HG02759 (cell line): ENCODE measurements around the gene ZFC3H1.
A peak's percentile ranks its signal among the peaks of the same experiment; 100 is the strongest.
"Not testable (repeated sequence)": the region's sequence is repeated elsewhere in the genome, so short reads cannot be mapped to it uniquely, and the experiment has no call there.

Experiments
- ATAC-seq: cut with Tn5 transposase; IDR thresholded peaks from one replicate; pipeline ENCODE4 v1.9.1; 2021; ENCODE audit warnings: mild to moderate bottlenecking, moderate library complexity; ENCODE audit not compliant: unreplicated experiment

Gene ZFC3H1

GRCh38 chr12:71663561-71664410 lies at the start of gene ZFC3H1, which contains the start of gene THAP2:
Gene ZFC3H1, minus strand, starts transcription at chr12:71663848. Its CDS starts 238 bp downstream, at chr12:71663610.
Gene THAP2, plus strand, starts transcription at chr12:71664301. Its CDS starts 209 bp downstream, at chr12:71664510.
- peak; percentile 91 for ATAC-seq

- ATAC-seq, result no peak
Observed at GRCh38 chr12:71710276-71711125, 46.9 kb upstream of the ZFC3H1 start.

GRCh38 chr12:71708658-71709057 lies 45.0 kb upstream of the ZFC3H1 start:
- ATAC-seq, result no peak

GRCh38 chr12:71704920-71705319 lies 41.3 kb upstream of the ZFC3H1 start:
- ATAC-seq, result no peak

GRCh38 chr12:71703206-71703605 lies 39.6 kb upstream of the ZFC3H1 start:
- ATAC-seq, result no peak

GRCh38 chr12:71702590-71702989 lies 38.9 kb upstream of the ZFC3H1 start:
- ATAC-seq, result no peak

GRCh38 chr12:71702181-71702580 lies 38.5 kb upstream of the ZFC3H1 start:
- ATAC-seq, result not testable (repeated sequence)

- no peak for ATAC-seq
Observed at GRCh38 chr12:71695782-71696181, 32.1 kb upstream of the ZFC3H1 start.

GRCh38 chr12:71694099-71694820 lies 30.6 kb upstream of the ZFC3H1 start:
- ATAC-seq, result peak; percentile 91

GRCh38 chr12:71693651-71694050 lies 30.0 kb upstream of the ZFC3H1 start:
- peak; percentile 17 for ATAC-seq

GRCh38 chr12:71693126-71693525 lies 29.5 kb upstream of the ZFC3H1 start:
- no peak for ATAC-seq

- no peak for ATAC-seq
Observed at GRCh38 chr12:71691504-71692129, 28.0 kb upstream of the ZFC3H1 start.

GRCh38 chr12:71688961-71689570 lies 25.4 kb upstream of the ZFC3H1 start:
- no peak for ATAC-seq

- not testable (repeated sequence) for ATAC-seq
Observed at GRCh38 chr12:71687172-71687571, 23.5 kb upstream of the ZFC3H1 start.

- ATAC-seq, result no peak
Observed at GRCh38 chr12:71686658-71687025, 23.0 kb upstream of the ZFC3H1 start.

- peak; percentile 91 for ATAC-seq
Observed at GRCh38 chr12:71685914-71686657, 22.4 kb upstream of the ZFC3H1 start, which contains the start of gene TMEM19. Gene TMEM19, plus strand, starts transcription at chr12:71686082. Its CDS starts 599 bp downstream, at chr12:71686681.

- ATAC-seq, result no peak
Observed at GRCh38 chr12:71685312-71685906, 21.8 kb upstream of the ZFC3H1 start.

GRCh38 chr12:71684081-71684480 lies 20.4 kb upstream of the ZFC3H1 start:
- ATAC-seq, result no peak

GRCh38 chr12:71683633-71684032 lies 20.0 kb upstream of the ZFC3H1 start:
- no peak for ATAC-seq
